KMS-11 (cell line): Measurements from ENCODE around the gene KSR2.

Experiments
- H2AFZ ChIP-seq: fragments of 200-600 bp; sonication (generic); 2 replicates; pipeline ENCODE4 v1.6.1; 2016; ENCODE audit warnings: antibody characterized with exemption, mixed run types, low read depth
- H3K27ac ChIP-seq: fragments of 200-600 bp; sonication (generic); 2 replicates; pipeline ENCODE4 v1.6.1; 2016; ENCODE audit warnings: mild to moderate bottlenecking, mixed run types
- H3K27me3 ChIP-seq: fragments of 200-600 bp; sonication (generic); 2 replicates; pipeline ENCODE4 v1.6.1; 2017; ENCODE audit warnings: mild to moderate bottlenecking, low read depth, mixed run types, moderate library complexity; ENCODE audit not compliant: insufficient read depth
- H3K36me3 ChIP-seq: fragments of 200-600 bp; sonication (generic); 2 replicates; pipeline ENCODE4 v1.6.1; 2017; ENCODE audit warnings: mild to moderate bottlenecking, mixed run types; ENCODE audit not compliant: insufficient read depth
- H3K4me1 ChIP-seq: fragments of 200-600 bp; sonication (generic); 2 replicates; pipeline ENCODE4 v1.6.1; 2016; ENCODE audit warnings: mild to moderate bottlenecking, low read depth, mixed run types; ENCODE audit not compliant: poor library complexity, severe bottlenecking
- H3K4me2 ChIP-seq: fragments of 200-600 bp; sonication (generic); 2 replicates; pipeline ENCODE4 v1.7.0; 2016; ENCODE audit warnings: mild to moderate bottlenecking, mixed run types
- H3K4me3 ChIP-seq: fragments of 200-600 bp; sonication (generic); IDR thresholded peaks from 2 replicates; pipeline ENCODE4 v1.6.1; 2017; ENCODE audit warnings: low read depth, low read length, mixed read lengths; ENCODE audit not compliant: insufficient read depth
- H3K79me2 ChIP-seq: fragments of 200-600 bp; sonication (generic); 2 replicates; pipeline ENCODE4 v1.6.1; 2016; ENCODE audit warnings: low read depth, mixed run types; ENCODE audit not compliant: insufficient read depth
- H3K9ac ChIP-seq: fragments of 200-600 bp; sonication (generic); 2 replicates; pipeline ENCODE4 v1.6.1; 2016; ENCODE audit warnings: mild to moderate bottlenecking, mixed run types
- H4K20me1 ChIP-seq: fragments of 200-600 bp; sonication (generic); 2 replicates; pipeline ENCODE4 v1.6.1; 2016; ENCODE audit warnings: mild to moderate bottlenecking, mixed run types; ENCODE audit not compliant: insufficient read depth
- CTCF ChIP-seq: fragments of 200-600 bp; sonication (generic); conservative IDR thresholded peaks from 2 replicates; pipeline ENCODE4 v1.6.1; 2017; ENCODE audit warnings: low read depth, mild to moderate bottlenecking, antibody characterized with exemption, low read length, moderate library complexity, mixed read lengths

Gene KSR2

GRCh38 chr12:117421068-117421752 is 547.6 kb downstream of the KSR2 start:
- no peak overlapping the region for H3K4me2 ChIP-seq
- no peak overlapping the region for H3K4me3 ChIP-seq
- H2AFZ ChIP-seq, result no peak overlapping the region
- H3K27ac ChIP-seq, result no peak overlapping the region
- no peaks in the 10 kb centered on the region for H4K20me1 ChIP-seq
- TF ChIP-seq CTCF, result no peak
- no peak overlapping the region for H3K9ac ChIP-seq
- no peaks in the 10 kb centered on the region for H3K36me3 ChIP-seq
- no peaks in the 10 kb centered on the region for H3K79me2 ChIP-seq
- no peaks in the 10 kb centered on the region for H3K27me3 ChIP-seq
- no peaks in the 10 kb centered on the region for H3K4me1 ChIP-seq

GRCh38 chr12:117417004-117417403 is 551.8 kb downstream of the KSR2 start:
- no peak for TF ChIP-seq CTCF
- no peak overlapping the region for H3K4me2 ChIP-seq

DNA sequence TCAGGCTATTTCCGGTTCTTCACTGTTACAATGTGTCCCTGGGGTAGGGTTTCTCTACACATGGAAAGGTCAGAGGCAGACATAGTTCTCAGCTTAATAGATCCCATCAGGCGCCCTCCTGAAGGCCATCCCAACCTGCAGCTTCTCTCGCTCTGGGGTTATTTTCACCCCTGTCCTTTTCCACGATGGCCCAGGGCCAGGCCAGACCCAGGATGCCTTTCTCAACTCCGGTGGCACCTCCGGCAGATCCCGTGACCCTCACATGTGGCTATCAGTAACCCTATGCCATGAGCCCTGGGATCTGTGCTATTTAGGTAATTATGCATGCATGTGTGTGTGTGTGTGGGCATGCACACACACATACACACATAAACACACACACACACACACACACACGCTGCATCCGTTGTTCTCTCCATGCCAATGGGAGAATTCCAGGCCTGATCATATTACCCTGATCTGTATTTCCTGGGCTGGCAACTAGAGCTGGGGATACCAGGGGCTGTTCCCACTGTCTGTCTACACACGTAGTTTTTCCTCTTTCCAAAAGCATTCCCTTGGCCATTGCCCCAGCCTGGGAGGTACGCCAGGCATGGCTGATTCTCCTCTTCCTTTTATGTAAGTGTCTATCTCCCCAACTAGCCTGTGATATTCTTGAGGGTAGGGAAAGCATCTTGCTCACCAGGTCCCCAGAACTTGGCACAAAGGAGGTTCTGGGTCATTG is 556.2 kb downstream of the KSR2 start:
- no peaks in the 10 kb centered on the region for H3K79me2 ChIP-seq
- H3K27me3 ChIP-seq, result no peaks in the 10 kb centered on the region

More at GRCh38 chr12:117417004-117417403, 551.8 kb downstream of the KSR2 start:
- Histone ChIP-seq H2AFZ (no peak overlapping the region), H3K4me3 (no peak overlapping the region), H3K79me2 (no peaks in the 10 kb centered on the region), H4K20me1 (no peaks in the 10 kb centered on the region), H3K4me1 (no peaks in the 10 kb centered on the region), H3K27ac (no peak overlapping the region), H3K9ac (no peak overlapping the region), H3K27me3 (no peaks in the 10 kb centered on the region), H3K36me3 (no peaks in the 10 kb centered on the region)

GRCh38 chr12:117409286-117409685 is 559.5 kb downstream of the KSR2 start:
- Histone ChIP-seq H2AFZ (no peak overlapping the region), H3K27me3 (no peaks in the 10 kb centered on the region), H3K27ac (no peak overlapping the region), H3K36me3 (no peaks in the 10 kb centered on the region), H3K4me1 (no peaks in the 10 kb centered on the region), H3K79me2 (no peaks in the 10 kb centered on the region), H4K20me1 (no peaks in the 10 kb centered on the region), H3K4me2 (no peak overlapping the region), H3K9ac (no peak overlapping the region), H3K4me3 (no peak overlapping the region)
- TF ChIP-seq CTCF, result no peak

More for the DNA sequence above, 556.2 kb downstream of the KSR2 start:
- Histone ChIP-seq H2AFZ (no peak overlapping the region), H3K27ac (no peak overlapping the region), H3K4me1 (no peaks in the 10 kb centered on the region), H3K4me2 (no peak overlapping the region), H3K36me3 (no peaks in the 10 kb centered on the region), H4K20me1 (no peaks in the 10 kb centered on the region), H3K4me3 (no peak overlapping the region), H3K9ac (no peak overlapping the region)
- TF ChIP-seq CTCF, result no peak
